ENCODE results near the gene COPB2. TPM values are rescaled to one million over a fixed set of nuclear protein-coding genes. Genes with fewer than 3 reads are reported as not detected.

The COPB2 gene
- total and polyA plus RNA-seq, 2 donors (not counting 3 experiments of a cell fraction or from before 2014, with no cell fraction given): 72.1 to 146 TPM

DNA sequence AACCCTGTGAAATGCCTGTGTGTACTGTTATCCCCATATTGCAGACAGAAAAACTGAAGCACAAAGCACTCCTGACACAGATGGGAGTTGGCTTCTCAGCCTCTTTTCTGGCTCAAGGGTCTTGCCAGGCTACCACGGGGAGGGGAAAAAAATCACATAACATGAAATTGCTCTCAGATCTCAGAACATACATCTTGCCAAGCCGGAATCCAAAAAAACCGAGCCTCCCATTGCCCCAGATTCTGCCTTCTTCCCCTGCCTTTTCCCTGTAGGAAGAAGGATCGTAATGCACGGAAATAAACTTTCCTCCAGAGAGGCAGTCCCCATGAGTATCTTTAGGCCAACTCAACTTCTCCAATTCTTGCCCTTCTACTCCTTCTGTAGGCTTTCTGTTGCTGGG is 62.2 kb downstream of the COPB2 start:
- ChIA-PET CTCF (interaction anchor here (1.9 to 5.4 kb wide), 4 partner anchors 215 to 391 kb away, joined by 6 to 140 read pairs (median 19); no protein-coding TSS in a partner anchor), POLR2A (no interaction called here)
- Histone ChIP-seq H3K27me3 (ENCODE audit: control insufficient read depth in 2 of 2, insufficient read depth in 2 of 2, low read length in 2 of 2) (peaks cover 2 to 9% of the 10 kb centered on the region in 2 experiments), H3K9me3 (replicated peaks; ENCODE audit: control insufficient read depth, insufficient read depth, low read length) (no peaks in the 10 kb centered on the region), H3K4me3 (replicated peaks in 1 of 3; ENCODE audit: insufficient read depth in 1 of 3, low read depth in 1 of 3, low read length in 3 of 3) (no peak overlapping the region), H4K20me1 (replicated peaks; ENCODE audit: control insufficient read depth, extremely low read depth, insufficient read depth, low read length) (no peaks in the 10 kb centered on the region), H3K79me2 (ENCODE audit: control insufficient read depth, insufficient read depth, low read length) (no peaks in the 10 kb centered on the region), H3K4me2 (ENCODE audit: insufficient read depth, low read length) (no peak overlapping the region), H3K36me3 (ENCODE audit: control insufficient read depth in 2 of 2, extremely low read depth in 1 of 2, insufficient read depth in 2 of 2, low read length in 2 of 2) (no peaks in the 10 kb centered on the region), H3K9ac (replicated peaks; ENCODE audit: extremely low read depth, insufficient read depth, low read length) (no peak overlapping the region), H3K27ac (ENCODE audit: insufficient read depth, low read depth, low read length) (no peak overlapping the region), H3K4me1 (ENCODE audit: control insufficient read depth, extremely low read depth, insufficient read depth, low read length) (peaks cover 3% of the 10 kb centered on the region), H2AFZ (ENCODE audit: low read depth, low read length) (no peak overlapping the region), H3K9me1 (replicated peaks; ENCODE audit: control insufficient read depth, extremely low read depth, insufficient read depth, low read length) (no peaks in the 10 kb centered on the region)
- BruUV-seq (replicated peaks): no TSS peak
- no peak for DNase-seq (ENCODE audit: low read depth, low spot score)
- dilution Hi-C loops (cut with MboI; ENCODE audit: extremely low pct_ligation_motif_present, low sequenced_read_pairs): no loop called here
- no peak for FAIRE-seq
- intact Hi-C loops (cut with micrococcal nuclease): no loop called here
- TF ChIP-seq FOS (IDR thresholded peaks at IDR 0.05; ENCODE audit: borderline replicate concordance, insufficient read depth, low read length) (no peak), POLR2AphosphoS5 (IDR thresholded peaks at IDR 0.05; ENCODE audit: insufficient read depth, low read depth, low read length) (no peak), JUN (IDR thresholded peaks at IDR 0.05; ENCODE audit: borderline replicate concordance, insufficient read depth, insufficient read length, low read depth) (no peak), POLR2A (IDR thresholded peaks at IDR 0.05; ENCODE audit: low read depth, low read length) (no peak), GATA2 (IDR thresholded peaks at IDR 0.05; ENCODE audit: insufficient read depth, insufficient read length, low read depth, low read length) (no peak), CTCF (IDR thresholded peaks at IDR 0.05; ENCODE audit: extremely low read depth in 1 of 2, insufficient read depth in 1 of 2, low read depth in 1 of 2, low read length in 2 of 2) (no peak), EZH2 (IDR thresholded peaks at IDR 0.05; ENCODE audit: borderline replicate concordance, low read depth, low read length, severe bottlenecking) (no peak), MYC (IDR thresholded peaks at IDR 0.05; ENCODE audit: low read depth, low read length) (no peak)
- TF ChIP-seq, protein P1, sequence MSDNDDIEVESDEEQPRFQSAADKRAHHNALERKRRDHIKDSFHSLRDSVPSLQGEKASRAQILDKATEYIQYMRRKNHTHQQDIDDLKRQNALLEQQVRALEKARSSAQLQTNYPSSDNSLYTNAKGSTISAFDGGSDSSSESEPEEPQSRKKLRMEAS (IDR thresholded peaks at IDR 0.05; ENCODE audit: insufficient read depth, insufficient read length): no peak
